Aorta (tissue), 5 donors: ENCODE results near the gene ELOB. TPM values are rescaled to one million over a fixed set of nuclear protein-coding genes. Genes with fewer than 3 reads are reported as not detected.

Experiments used
- ATAC-seq: fragments of 200-7000 bp; cut with Tn5 transposase; one replicate; pipeline ENCODE4 v1.9.1; 2022; ENCODE audit warnings: moderate library complexity; ENCODE audit not compliant: low FRiP score
- DNase-seq, 2 donors: peaks; one replicate each; pipeline ENCODE4 v3.0.0-alpha.2; 2020
- H3K27ac ChIP-seq, 2 donors: one replicate each; pipeline ENCODE4 v1.5.1; 2013; ENCODE audit warnings: low read length in 2 of 2, mild to moderate bottlenecking in 2 of 2, moderate library complexity in 2 of 2, control low read depth in 1 of 2, inconsistent platforms in 1 of 2, low read depth in 1 of 2
- H3K27me3 ChIP-seq, 2 donors: one replicate each; pipeline ENCODE4 v1.6.1; 2013; ENCODE audit warnings: control low read depth in 1 of 2, low read length in 1 of 2, mild to moderate bottlenecking in 1 of 2, moderate library complexity in 1 of 2; ENCODE audit not compliant: insufficient read depth in 2 of 2, control insufficient read depth in 1 of 2
- H3K36me3 ChIP-seq, 2 donors: one replicate each; pipeline ENCODE4 v1.6.1; 2013; ENCODE audit warnings: control low read depth in 1 of 2, low read length in 1 of 2, mild to moderate bottlenecking in 1 of 2; ENCODE audit not compliant: insufficient read depth in 2 of 2, control insufficient read depth in 1 of 2
- H3K4me1 ChIP-seq, 2 donors: one replicate each; pipeline ENCODE4 v1.6.1; 2013; ENCODE audit warnings: low read length in 2 of 2, control low read depth in 1 of 2, mild to moderate bottlenecking in 1 of 2, moderate library complexity in 1 of 2; ENCODE audit not compliant: insufficient read depth in 2 of 2, control insufficient read depth in 1 of 2
- H3K4me3 ChIP-seq, 2 donors: one replicate each; pipeline ENCODE4 v1.5.1; 2013; ENCODE audit warnings: low read length in 2 of 2, control low read depth in 1 of 2, mild to moderate bottlenecking in 1 of 2
- H3K9me3 ChIP-seq: one replicate; pipeline ENCODE4 v1.6.1; 2013; ENCODE audit warnings: mild to moderate bottlenecking, low read length; ENCODE audit not compliant: control insufficient read depth
- WGBS, 2 donors: extraction: QIAGEN DNeasy Blood & Tissue Kit; methylation state at CpG; one replicate each; pipeline ENCODE4 v1.1.7; 2013; 5-methylcytosine and 5-hydroxymethylcytosine counted together
- intact Hi-C, 2 donors: fragments of 100-400 bp; cut with DNase I; formaldehyde crosslinking; loops; one replicate each; pipeline versions ENCODE4 v1.14.2 to v1.15.0; 2022
- polyA plus RNA-seq, 2 donors: library from polyadenylated mRNA; stranded (reverse); fragments of 200-250 nt; gene quantifications; one replicate each; pipeline ENCODE4 v1.2.3, GENCODE V29; 2013
- total RNA-seq, 2 donors: library from RNA; stranded (reverse); fragmentation: NEBNext Ultra II Directional; extraction: Animal tissue kit (Norgen Biotek cat#: 25700); gene quantifications; one replicate each; pipeline ENCODE4 v1.2.1, GENCODE V29; 2021
- donor health status: healthy with polysubstance abuse.
- donor health status: Bipolar disorder and iron deficiency.
- donor health status: DM: no; HTN: no; CAD: no.
- donor health status: DM: no; HTN: no; CAD: no.
- donor health status: DM: yes; HTN: yes; CAD: no.

The ELOB gene
- total and polyA plus RNA-seq, 4 donors = 146 to 843 (median 271) TPM

DNA sequence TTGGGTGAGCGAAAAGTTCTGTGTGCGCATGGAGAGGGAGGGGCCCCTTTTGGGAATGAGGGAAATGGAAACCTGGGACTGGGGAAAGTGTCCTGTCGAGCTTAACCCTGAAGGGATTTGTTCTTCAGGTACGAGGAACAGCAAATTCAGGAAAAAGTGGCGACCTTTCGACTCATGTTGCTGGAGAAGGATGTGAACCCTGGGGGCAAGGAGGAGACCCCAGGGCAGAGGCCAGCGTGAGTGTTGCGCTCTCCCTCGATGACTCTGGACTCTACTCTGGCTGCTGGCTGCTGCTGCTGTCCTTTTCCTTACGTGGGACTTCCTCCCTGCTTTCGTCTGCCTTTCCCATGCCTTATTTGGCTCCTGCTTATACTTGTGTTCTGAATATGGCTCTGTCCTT, 19.7 kb downstream of the ELOB start:
- ATAC-seq (no peak), DNase-seq (no peak)
- Histone ChIP-seq H3K9me3 (no peaks in the 10 kb centered on the region), H3K36me3 (peaks cover 14 to 26% of the 10 kb centered on the region in 2 donors), H3K4me3 (no peak overlapping the region), H3K27me3 (no peaks in the 10 kb centered on the region), H3K4me1 (peaks cover 0 to 2% of the 10 kb centered on the region in 2 donors), H3K27ac (no peak overlapping the region)
- intact Hi-C loops = no loop called here
- 76 to 77% methylated on average over 11 of the region's 11 CpGs for WGBS, 2 donors

DNA sequence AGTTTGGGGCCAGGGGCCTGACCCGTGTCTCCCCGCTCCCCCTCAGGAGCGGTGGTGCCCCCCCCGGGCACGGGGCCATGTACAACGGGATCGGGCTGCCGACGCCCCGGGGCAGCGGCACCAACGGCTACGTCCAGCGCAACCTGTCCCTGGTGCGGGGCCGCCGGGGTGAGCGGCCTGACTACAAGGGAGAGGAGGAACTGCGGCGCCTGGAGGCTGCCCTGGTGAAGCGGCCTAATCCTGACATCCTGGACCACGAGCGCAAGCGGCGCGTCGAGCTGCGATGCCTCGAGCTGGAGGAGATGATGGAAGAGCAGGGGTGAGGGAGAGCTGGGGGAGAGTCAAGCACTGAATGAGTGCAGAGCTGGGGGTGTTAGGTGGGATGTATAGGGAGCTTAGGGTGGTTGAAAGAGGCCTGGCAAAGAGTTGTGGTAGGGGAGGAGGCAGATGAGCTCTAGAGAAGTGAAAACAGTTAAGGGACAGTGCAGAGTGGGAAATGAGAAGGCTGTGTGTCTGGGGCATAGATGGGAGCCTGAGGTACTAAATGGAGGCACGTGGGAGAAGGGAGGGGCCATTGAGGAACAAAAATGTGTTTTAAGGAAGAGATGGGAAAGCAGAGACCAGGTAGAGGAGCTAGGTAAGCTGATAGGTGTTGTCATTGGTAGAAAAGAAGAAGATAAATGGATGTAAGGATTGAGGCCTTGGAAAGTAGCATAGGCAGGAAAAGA, 20.6 kb downstream of the ELOB start:
- Histone ChIP-seq H3K27me3 (no peaks in the 10 kb centered on the region), H3K4me1 (peaks cover 0 to 2% of the 10 kb centered on the region in 2 donors), H3K36me3 (peaks cover 10 to 19% of the 10 kb centered on the region in 2 donors), H3K27ac (no peak overlapping the region), H3K4me3 (no peak overlapping the region), H3K9me3 (no peaks in the 10 kb centered on the region)
- 89 to 92% methylated on average over 30 of the region's 30 CpGs for WGBS, 2 donors
- DNase-seq = peak; percentile 34 to 62
- intact Hi-C loops = no loop called here
- no peak for ATAC-seq

DNA sequence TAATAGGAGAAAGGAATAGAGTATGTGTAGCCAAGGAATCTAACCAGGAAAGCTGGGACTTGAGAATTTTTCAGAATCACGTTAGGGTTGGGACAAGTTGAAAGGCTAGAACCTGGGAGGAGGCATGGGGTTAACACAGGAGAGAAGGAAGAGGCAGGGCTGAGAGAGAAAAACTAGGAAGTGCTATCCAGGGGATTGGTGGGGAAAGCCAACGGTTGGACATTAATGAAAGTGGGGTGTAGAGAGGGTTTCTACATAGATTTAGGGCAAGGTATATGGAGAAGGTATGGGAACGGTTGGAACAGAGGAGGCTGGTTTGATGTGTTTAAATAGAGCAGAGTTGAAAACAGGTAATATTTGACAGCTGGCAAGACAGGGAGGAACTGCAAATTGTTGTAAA, 21.9 kb downstream of the ELOB start:
- peak overlapping the region in 1 of 2 donors; percentile 34 for H3K4me3 ChIP-seq
- no peaks in the 10 kb centered on the region for H3K9me3 ChIP-seq
- WGBS, 2 donors = 28 to 31% methylated on average over 3 of the region's 3 CpGs
- H3K27me3 ChIP-seq = no peaks in the 10 kb centered on the region
- peaks cover 7 to 19% of the 10 kb centered on the region in 2 donors for H3K36me3 ChIP-seq
- intact Hi-C loops = no loop called here
- ATAC-seq = no peak
- no peak overlapping the region for H3K27ac ChIP-seq
- DNase-seq = no peak
- H3K4me1 ChIP-seq = peaks cover 0 to 2% of the 10 kb centered on the region in 2 donors

- intact Hi-C loops = no loop called here
- Histone ChIP-seq H3K4me1 (peaks cover 0 to 2% of the 10 kb centered on the region in 2 donors), H3K9me3 (no peaks in the 10 kb centered on the region), H3K27ac (no peak overlapping the region), H3K4me3 (peak overlapping the region; percentile 53 to 94), H3K36me3 (peaks cover 5% of the 10 kb centered on the region in 2 donors), H3K27me3 (no peaks in the 10 kb centered on the region)
- ATAC-seq = no peak
- DNase-seq = peak in 1 of 2 donors; percentile 41
- WGBS, 2 donors = 1 to 3% methylated on average over 7 of the region's 7 CpGs
Measured at GRCh38 chr16:2753733-2754020, 23.4 kb downstream of the ELOB start.

GRCh38 chr16:2752850-2753732, 24.0 kb downstream of the ELOB start:
- H3K4me1 ChIP-seq = peaks cover 0 to 2% of the 10 kb centered on the region in 2 donors
- intact Hi-C loops = loop anchor here in 1 of 2 donors (1.0 kb wide), 2 partner anchors 24 to 32 kb away; partner anchors contain the start of gene ELOB

DNA sequence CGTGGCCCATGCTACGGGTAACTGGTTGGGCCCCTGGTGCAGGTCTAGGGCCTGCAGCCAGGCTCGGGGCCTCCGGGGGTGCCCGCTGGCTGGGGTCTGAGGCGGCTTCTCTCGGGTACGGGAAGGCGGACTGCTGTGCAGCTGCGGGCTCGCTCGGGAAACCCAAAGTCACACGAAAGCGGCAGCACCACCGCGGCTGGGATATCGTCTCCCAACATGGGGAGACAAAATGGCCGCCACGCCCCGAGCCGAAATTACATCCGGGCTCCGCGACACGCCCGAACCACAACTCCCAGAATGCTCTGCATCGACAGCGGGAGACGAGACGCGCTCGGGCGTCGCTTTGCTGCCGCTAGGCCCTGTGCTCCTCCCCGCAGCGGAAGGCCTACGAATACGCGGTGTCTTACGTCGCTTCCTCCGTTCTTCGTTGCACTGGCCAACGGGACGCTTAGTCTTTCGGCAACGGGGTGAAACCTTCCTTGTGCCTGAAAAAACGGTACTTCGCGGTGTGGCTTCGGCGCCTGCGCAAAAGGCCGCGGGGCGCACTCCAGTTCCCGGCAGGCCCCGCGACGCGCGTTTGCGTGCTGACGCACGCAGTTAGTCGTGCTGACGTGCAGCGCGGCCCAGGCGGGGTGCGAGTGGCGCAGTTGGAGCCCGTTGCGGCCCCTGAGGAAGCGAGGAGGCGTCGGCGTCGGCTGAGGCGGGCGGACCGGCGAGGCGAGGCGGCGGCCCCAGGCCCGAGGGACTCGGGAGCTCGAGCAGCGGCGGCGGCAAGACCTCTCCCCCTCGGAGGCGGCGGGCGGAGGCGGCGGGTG, 24.8 kb downstream of the ELOB start, which contains the start of gene SRRM2:
SRRM2 (plus strand) TSS at position 604 of the 815 bp plus-strand sequence. CDS start 3,727 bp downstream, outside the sequence.
- H3K27me3 ChIP-seq = no peaks in the 10 kb centered on the region
- peak; percentile 96 for ATAC-seq
- peak within 1 kb of the TSS; percentile 53 to 94 for H3K4me3 ChIP-seq
- DNase-seq = peak; percentile 97 to 98
- no peaks in the 10 kb centered on the region for H3K36me3 ChIP-seq
- H3K4me1 ChIP-seq = peaks cover 0 to 2% of the 10 kb centered on the region in 2 donors
- H3K27ac ChIP-seq = peak within 1 kb of the TSS; percentile 23 to 97
- WGBS, 2 donors = 1% methylated on average over 91 to 99 of the region's 99 CpGs
- no peaks in the 10 kb centered on the region for H3K9me3 ChIP-seq
- intact Hi-C loops = loop anchor here in 1 of 2 donors (1.0 kb wide), 2 partner anchors 25 to 31 kb away; partner anchors contain the start of gene ELOB

More at GRCh38 chr16:2752850-2753732, 24.0 kb downstream of the ELOB start:
- Histone ChIP-seq H3K9me3 (no peaks in the 10 kb centered on the region), H3K27me3 (no peaks in the 10 kb centered on the region), H3K4me3 (peak overlapping the region; percentile 53 to 94), H3K27ac (peak overlapping the region; percentile 23 to 97), H3K36me3 (peaks cover 0 to 3% of the 10 kb centered on the region in 2 donors)
- WGBS, 2 donors = 0% methylated on average over 46 to 82 of the region's 82 CpGs
- ATAC-seq = peak; percentile 88
- DNase-seq = peak; percentile 89 to 96

- H3K27me3 ChIP-seq = no peaks in the 10 kb centered on the region
- peak overlapping the region in 1 of 2 donors; percentile 97 for H3K27ac ChIP-seq
- H3K4me3 ChIP-seq = no peak overlapping the region
- 47 to 52% methylated on average over 23 of the region's 23 CpGs for WGBS, 2 donors
- intact Hi-C loops = loop anchor here in 1 of 2 donors (1.0 kb wide), 2 partner anchors 26 to 30 kb away; partner anchors contain the start of gene ELOB
- H3K4me1 ChIP-seq = peaks cover 0 to 2% of the 10 kb centered on the region in 2 donors
- H3K9me3 ChIP-seq = no peaks in the 10 kb centered on the region
- ATAC-seq = no peak
- peak in 1 of 2 donors; percentile 67 for DNase-seq
- H3K36me3 ChIP-seq = no peaks in the 10 kb centered on the region
Measured at GRCh38 chr16:2751577-2752034, 25.5 kb downstream of the ELOB start.

DNA sequence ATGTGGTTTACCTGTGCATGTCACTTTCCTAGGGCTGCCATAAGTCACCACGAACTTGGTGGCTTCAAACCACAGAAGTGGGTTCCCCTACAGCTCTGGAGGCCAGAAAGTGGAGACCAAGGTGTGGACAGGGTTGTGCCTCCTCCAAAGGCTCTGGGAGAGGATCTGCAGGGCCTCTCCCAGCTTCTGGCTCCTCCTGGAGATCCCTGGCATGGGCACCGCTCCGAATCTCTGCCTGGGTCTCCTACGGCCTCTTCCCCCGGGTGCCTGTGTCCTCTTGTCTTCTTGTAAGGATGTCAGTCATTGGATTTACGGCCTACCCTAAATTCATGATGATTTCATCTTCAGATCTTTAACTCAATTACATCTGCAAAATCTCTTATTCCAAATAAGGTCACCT, 27.1 kb downstream of the ELOB start:
- H3K27ac ChIP-seq = no peak overlapping the region
- no peak for ATAC-seq
- WGBS, 2 donors = 90 to 94% methylated on average over 6 of the region's 6 CpGs

More for the DNA sequence above, 27.1 kb downstream of the ELOB start:
- Histone ChIP-seq H3K36me3 (no peaks in the 10 kb centered on the region), H3K9me3 (no peaks in the 10 kb centered on the region), H3K4me1 (no peaks in the 10 kb centered on the region), H3K4me3 (no peak overlapping the region), H3K27me3 (no peaks in the 10 kb centered on the region)
- peak in 1 of 2 donors; percentile 36 for DNase-seq
- intact Hi-C loops = no loop called here
